Stimulated activated CD8-positive, alpha-beta memory T cell treated with anti-CD3 and anti-CD28 coated beads, Interleukin-7, amount 100 ng/mL, for 48 hours (primary cell): ENCODE measurements around the gene CARD8.
"Not testable (repeated sequence)": the region's sequence is repeated elsewhere in the genome, so short reads cannot be mapped to it uniquely, and the experiment has no call there.

ENCODE experiments used
- DNase-seq, 2 donors: peaks; one replicate each; pipeline ENCODE4 v3.0.0-alpha.2; 2020; ENCODE audit warnings: low read depth in 1 of 2; ENCODE audit errors: extremely low read depth in 1 of 2

CARD8 gene

GRCh38 chr19:48265326-48265725, 9.6 kb upstream of the CARD8 start:
- DNase-seq = not testable (repeated sequence)

GRCh38 chr19:48260359-48260714, 4.6 kb upstream of the CARD8 start:
- not testable (repeated sequence) for DNase-seq

- not testable (repeated sequence) for DNase-seq
These were observed 3.3 kb upstream of the CARD8 start for GRCh38 chr19:48258992-48259391.

GRCh38 chr19:48258350-48258749, 2.6 kb upstream of the CARD8 start:
- DNase-seq = no peak

GRCh38 chr19:48254529-48254970, 1.2 kb downstream of the CARD8 start:
- no peak for DNase-seq

- DNase-seq = no peak
These were observed 1.7 kb downstream of the CARD8 start for GRCh38 chr19:48253999-48254398.

GRCh38 chr19:48252609-48253008, 3.1 kb downstream of the CARD8 start:
- DNase-seq = no peak

GRCh38 chr19:48250290-48251025, 5.3 kb downstream of the CARD8 start:
- DNase-seq = no peak

GRCh38 chr19:48249502-48250014, 6.2 kb downstream of the CARD8 start:
- peak; percentile 51 to 77 for DNase-seq

GRCh38 chr19:48248081-48248833, 7.5 kb downstream of the CARD8 start:
- no peak for DNase-seq

GRCh38 chr19:48247212-48247611, 8.5 kb downstream of the CARD8 start:
- no peak for DNase-seq

- no peak for DNase-seq
These were observed 9.6 kb downstream of the CARD8 start for GRCh38 chr19:48246101-48246500.

GRCh38 chr19:48244281-48244680, 11.4 kb downstream of the CARD8 start:
- DNase-seq = no peak

- not testable (repeated sequence) for DNase-seq
These were observed 13.9 kb downstream of the CARD8 start for GRCh38 chr19:48241771-48242170.

- no peak for DNase-seq
These were observed 16.1 kb downstream of the CARD8 start for GRCh38 chr19:48239582-48240141.

- DNase-seq = no peak
These were observed 16.6 kb downstream of the CARD8 start for GRCh38 chr19:48239120-48239519.

- DNase-seq = no peak
These were observed 18.7 kb downstream of the CARD8 start for GRCh38 chr19:48237057-48237456.

- DNase-seq = peak; percentile 24 to 64
These were observed 25.1 kb downstream of the CARD8 start for GRCh38 chr19:48230555-48231129.

- DNase-seq = no peak
These were observed 34.1 kb downstream of the CARD8 start for GRCh38 chr19:48221628-48222027.

GRCh38 chr19:48220784-48221183, 34.9 kb downstream of the CARD8 start:
- not testable (repeated sequence) for DNase-seq

GRCh38 chr19:48218997-48219396, 36.7 kb downstream of the CARD8 start:
- DNase-seq = no peak
